ENCODE measurements around the gene PRDM12. TPM values are rescaled to one million over a fixed set of nuclear protein-coding genes. Genes with fewer than 3 reads are reported as not detected.

PRDM12 gene
- 0.30 and 0.70 TPM in 2 replicates for total RNA-seq
- polyA plus RNA-seq, result 0.55 and 0.86 TPM in 2 replicates

DNA sequence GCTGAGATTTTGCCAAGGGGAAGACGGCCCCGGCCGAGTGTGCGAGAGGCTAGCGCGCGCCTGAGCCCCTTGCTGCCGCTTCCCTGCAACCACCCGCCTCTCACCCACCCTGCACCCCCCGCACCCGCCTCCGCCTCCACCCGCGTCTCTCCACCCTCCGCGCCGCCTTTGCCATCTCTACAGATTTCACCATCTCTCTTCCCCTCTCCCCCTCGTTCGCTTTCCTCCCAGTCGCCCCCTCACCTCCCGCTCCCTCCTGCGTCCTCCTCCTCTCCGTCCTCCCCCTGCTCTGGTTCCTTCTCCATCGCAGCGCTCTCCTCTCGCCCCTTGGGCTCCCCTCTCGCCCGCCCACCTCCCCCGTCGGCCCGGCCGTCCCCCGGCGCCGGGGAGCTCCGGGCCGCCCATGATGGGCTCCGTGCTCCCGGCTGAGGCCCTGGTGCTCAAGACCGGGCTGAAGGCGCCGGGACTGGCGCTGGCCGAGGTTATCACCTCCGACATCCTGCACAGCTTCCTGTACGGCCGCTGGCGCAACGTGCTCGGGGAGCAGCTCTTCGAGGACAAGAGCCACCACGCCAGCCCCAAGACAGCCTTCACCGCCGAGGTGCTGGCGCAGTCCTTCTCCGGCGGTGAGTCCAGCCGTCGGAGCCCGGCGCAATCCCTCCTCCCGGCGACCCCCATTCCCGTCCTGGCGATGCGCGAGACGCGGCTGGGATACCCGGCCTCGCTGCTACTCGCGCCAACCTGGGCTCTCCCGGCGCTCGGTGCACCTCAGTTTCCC lies at the start of gene PRDM12:
PRDM12 (plus strand) TSS at position 344 of the 778 bp plus-strand sequence; CDS start at position 404, 60 bp downstream.
- no peak within 1 kb of the TSS for H3K27ac ChIP-seq
- H3K27me3 ChIP-seq, result peaks cover 100% of the 10 kb centered on the region
- no peaks in the 10 kb centered on the region for H3K9me3 ChIP-seq (ENCODE audit: low read depth)
- TF ChIP-seq, protein P1, sequence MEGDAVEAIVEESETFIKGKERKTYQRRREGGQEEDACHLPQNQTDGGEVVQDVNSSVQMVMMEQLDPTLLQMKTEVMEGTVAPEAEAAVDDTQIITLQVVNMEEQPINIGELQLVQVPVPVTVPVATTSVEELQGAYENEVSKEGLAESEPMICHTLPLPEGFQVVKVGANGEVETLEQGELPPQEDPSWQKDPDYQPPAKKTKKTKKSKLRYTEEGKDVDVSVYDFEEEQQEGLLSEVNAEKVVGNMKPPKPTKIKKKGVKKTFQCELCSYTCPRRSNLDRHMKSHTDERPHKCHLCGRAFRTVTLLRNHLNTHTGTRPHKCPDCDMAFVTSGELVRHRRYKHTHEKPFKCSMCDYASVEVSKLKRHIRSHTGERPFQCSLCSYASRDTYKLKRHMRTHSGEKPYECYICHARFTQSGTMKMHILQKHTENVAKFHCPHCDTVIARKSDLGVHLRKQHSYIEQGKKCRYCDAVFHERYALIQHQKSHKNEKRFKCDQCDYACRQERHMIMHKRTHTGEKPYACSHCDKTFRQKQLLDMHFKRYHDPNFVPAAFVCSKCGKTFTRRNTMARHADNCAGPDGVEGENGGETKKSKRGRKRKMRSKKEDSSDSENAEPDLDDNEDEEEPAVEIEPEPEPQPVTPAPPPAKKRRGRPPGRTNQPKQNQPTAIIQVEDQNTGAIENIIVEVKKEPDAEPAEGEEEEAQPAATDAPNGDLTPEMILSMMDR (IDR thresholded peaks at IDR 0.05; ENCODE audit: low read depth, low read length), result no peak
- no peak within 1 kb of the TSS for H3K4me3 ChIP-seq
- no peaks in the 10 kb centered on the region for H3K36me3 ChIP-seq
- peaks cover 4% of the 10 kb centered on the region for H3K4me1 ChIP-seq (ENCODE audit: low read depth)
- DNase-seq (ENCODE audit: low read depth in 1 of 2, low spot score in 1 of 2), result no peak

DNA sequence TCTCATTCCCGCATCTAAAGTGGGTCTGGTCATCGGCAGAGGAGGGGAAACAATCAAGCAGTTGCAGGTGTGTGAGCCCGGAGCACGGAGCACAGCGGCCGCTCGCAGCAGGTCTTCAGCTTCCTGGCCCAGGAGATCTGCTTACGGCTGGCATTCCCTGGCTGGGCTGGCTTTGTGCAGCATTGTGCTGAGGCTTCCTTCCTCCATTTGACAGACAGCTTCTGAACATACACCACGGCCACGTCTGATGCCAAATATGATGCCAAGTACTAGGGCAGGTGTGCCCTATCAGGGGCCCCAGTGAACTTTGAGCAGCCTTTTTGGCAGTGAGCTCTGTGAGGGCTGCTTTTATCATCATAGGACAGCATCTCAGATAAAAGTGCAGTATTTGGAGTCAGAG lies 47.9 kb upstream of the PRDM12 start:
- no peak for DNase-seq (ENCODE audit: low read depth in 1 of 2, low spot score in 1 of 2)
- TF ChIP-seq, protein P1 (IDR thresholded peaks at IDR 0.05; ENCODE audit: low read depth, low read length), result no peak
- H3K9me3 ChIP-seq (ENCODE audit: low read depth), result no peaks in the 10 kb centered on the region
- H3K27me3 ChIP-seq, result no peaks in the 10 kb centered on the region
- H3K36me3 ChIP-seq, result peaks cover 77% of the 10 kb centered on the region
- H3K4me1 ChIP-seq (ENCODE audit: low read depth), result no peaks in the 10 kb centered on the region
- no peak overlapping the region for H3K4me3 ChIP-seq
- no peak overlapping the region for H3K27ac ChIP-seq

DNA sequence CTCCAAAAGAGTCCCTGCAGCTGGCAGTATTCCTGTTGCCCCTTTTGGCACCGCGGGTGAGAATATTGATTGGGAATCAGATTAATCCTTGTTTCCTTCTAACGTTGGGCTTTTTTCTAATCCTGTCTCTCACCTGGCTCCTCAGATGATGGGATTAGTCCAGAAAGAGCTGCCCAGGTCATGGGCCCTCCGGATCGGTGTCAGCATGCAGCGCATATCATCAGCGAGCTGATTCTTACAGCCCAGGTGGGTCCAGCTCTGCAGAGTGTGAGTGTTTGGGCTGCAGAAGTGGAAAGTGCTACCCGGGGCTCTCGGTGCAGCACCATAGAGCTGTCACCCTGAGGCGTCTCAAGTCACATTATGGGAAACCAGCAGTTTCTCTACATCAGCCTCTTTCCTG lies 40.9 kb upstream of the PRDM12 start:
- Histone ChIP-seq H3K36me3 (peaks cover 60% of the 10 kb centered on the region), H3K4me1 (ENCODE audit: low read depth) (peaks cover 4% of the 10 kb centered on the region), H3K27ac (no peak overlapping the region), H3K4me3 (no peak overlapping the region), H3K9me3 (ENCODE audit: low read depth) (no peaks in the 10 kb centered on the region), H3K27me3 (no peaks in the 10 kb centered on the region)
- no peak for DNase-seq (ENCODE audit: low read depth in 1 of 2, low spot score in 1 of 2)
- TF ChIP-seq, protein P1 (IDR thresholded peaks at IDR 0.05; ENCODE audit: low read depth, low read length), result no peak

DNA sequence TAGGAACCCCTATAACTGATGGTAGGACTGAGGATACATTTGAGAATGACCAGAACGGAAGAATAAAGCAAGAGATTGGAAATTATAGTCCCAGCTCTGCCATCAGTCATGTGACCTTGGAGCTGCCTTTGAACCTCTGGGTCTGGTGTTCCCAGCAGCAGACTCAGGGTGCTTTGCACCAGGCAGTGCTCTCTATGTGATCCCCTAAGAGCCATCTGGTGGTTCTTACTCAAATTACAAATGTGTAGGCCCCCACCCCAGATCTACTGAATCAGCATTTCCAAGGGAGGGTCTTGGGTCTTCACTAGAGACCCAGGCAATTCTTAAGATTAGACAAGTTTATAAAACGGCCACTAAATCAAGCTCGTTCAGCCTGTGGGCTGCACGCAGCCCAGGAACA lies 40.2 kb upstream of the PRDM12 start:
- Histone ChIP-seq H3K27me3 (no peaks in the 10 kb centered on the region), H3K27ac (no peak overlapping the region), H3K4me3 (no peak overlapping the region), H3K36me3 (peaks cover 55% of the 10 kb centered on the region), H3K9me3 (ENCODE audit: low read depth) (no peaks in the 10 kb centered on the region), H3K4me1 (ENCODE audit: low read depth) (peaks cover 4% of the 10 kb centered on the region)
- DNase-seq (ENCODE audit: low read depth in 1 of 2, low spot score in 1 of 2), result no peak
- TF ChIP-seq, protein P1 (IDR thresholded peaks at IDR 0.05; ENCODE audit: low read depth, low read length), result no peak

DNA sequence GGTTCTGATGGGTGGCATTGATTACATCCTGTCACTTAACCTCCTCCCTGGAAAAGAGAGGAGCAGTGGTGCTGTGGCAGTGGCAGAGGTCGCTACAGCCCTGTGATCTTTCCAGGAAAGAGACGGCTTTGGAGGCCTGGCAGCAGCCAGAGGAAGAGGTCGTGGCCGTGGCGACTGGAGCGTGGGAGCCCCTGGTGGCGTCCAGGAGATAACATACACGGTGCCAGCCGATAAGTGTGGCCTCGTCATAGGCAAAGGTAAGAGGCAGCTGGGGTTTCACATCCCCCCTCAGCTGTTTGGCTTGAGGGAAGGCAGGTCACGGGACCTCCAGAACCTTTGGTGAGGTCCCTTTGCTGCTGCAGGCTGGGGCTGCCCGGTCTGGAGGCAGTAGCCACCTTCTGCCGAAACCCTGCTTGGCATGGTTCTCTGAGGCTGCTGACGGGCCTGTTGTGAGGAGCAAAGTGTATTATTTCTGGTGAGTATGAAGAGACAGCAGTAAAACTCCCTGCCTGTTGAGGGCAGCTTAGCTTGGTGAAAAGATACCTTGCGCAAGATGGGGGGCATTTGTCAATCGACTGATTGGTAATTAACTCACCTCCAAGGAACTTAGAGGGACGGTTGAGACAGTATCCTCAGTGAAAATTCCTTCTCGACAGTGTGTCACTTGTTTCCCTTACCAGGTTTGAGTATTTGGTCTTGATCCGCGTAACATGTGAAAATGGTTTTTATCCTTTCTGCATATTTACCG lies 38.0 kb upstream of the PRDM12 start:
- Histone ChIP-seq H3K4me1 (ENCODE audit: low read depth) (peaks cover 4% of the 10 kb centered on the region), H3K27ac (peak overlapping the region; percentile 47), H3K4me3 (no peak overlapping the region), H3K36me3 (peaks cover 50% of the 10 kb centered on the region), H3K9me3 (ENCODE audit: low read depth) (no peaks in the 10 kb centered on the region), H3K27me3 (no peaks in the 10 kb centered on the region)
- DNase-seq (ENCODE audit: low read depth in 1 of 2, low spot score in 1 of 2), result peak in 1 of 2 donors; percentile 29
- TF ChIP-seq, protein P1 (IDR thresholded peaks at IDR 0.05; ENCODE audit: low read depth, low read length), result no peak

Data from cardiac muscle cell (in vitro differentiated cells and primary cell).